Osteoblast (primary cell): ENCODE data around the gene PLXNA4. TPM values are rescaled to one million over a fixed set of nuclear protein-coding genes. Genes with fewer than 3 reads are reported as not detected.

Source experiments
- DNase-seq: peaks from one replicate; pipeline ENCODE4 v3.0.0; 2011; ENCODE audit warnings: low spot score, mixed read lengths; ENCODE audit not compliant: insufficient read length; ENCODE audit errors: missing footprints
- H2AFZ ChIP-seq: 2 replicates; pipeline ENCODE4 v1.6.0; 2011; ENCODE audit warnings: mild to moderate bottlenecking, low read length
- H3K27ac ChIP-seq: 2 replicates; pipeline ENCODE4 v1.5.1; 2011; ENCODE audit warnings: mild to moderate bottlenecking, low read depth, low read length, moderate library complexity
- H3K27me3 ChIP-seq: 2 replicates; pipeline ENCODE4 v1.6.0; 2012; ENCODE audit warnings: mild to moderate bottlenecking, control low read depth, inconsistent platforms, low read length, moderate library complexity; ENCODE audit not compliant: insufficient read depth
- H3K36me3 ChIP-seq: 2 replicates; pipeline ENCODE4 v1.5.1; 2011; ENCODE audit warnings: mild to moderate bottlenecking, low read length, control low read depth, moderate library complexity; ENCODE audit not compliant: insufficient read depth
- H3K4me1 ChIP-seq: 2 replicates; pipeline ENCODE4 v1.5.1; 2011; ENCODE audit warnings: mild to moderate bottlenecking, low read length, control low read depth, moderate library complexity; ENCODE audit not compliant: insufficient read depth
- H3K4me2 ChIP-seq: 2 replicates; pipeline ENCODE4 v1.6.0; 2011; ENCODE audit warnings: mild to moderate bottlenecking, low read length; ENCODE audit not compliant: insufficient read depth
- H3K4me3 ChIP-seq: fragments of 200-600 bp; sonication (generic); 3 replicates; pipeline ENCODE4 v1.5.1; 2012; ENCODE audit warnings: mild to moderate bottlenecking, low read length, inconsistent platforms; ENCODE audit not compliant: insufficient read depth
- H3K79me2 ChIP-seq: 2 replicates; pipeline ENCODE4 v1.6.0; 2012; ENCODE audit warnings: mild to moderate bottlenecking, low read length, control low read depth, inconsistent platforms; ENCODE audit not compliant: insufficient read depth
- H3K9me3 ChIP-seq: 2 replicates; pipeline ENCODE4 v1.5.1; 2011; ENCODE audit warnings: low read depth, low read length, control low read depth
- H4K20me1 ChIP-seq: 2 replicates; pipeline ENCODE4 v1.6.0; 2012; ENCODE audit warnings: mild to moderate bottlenecking, low read length, control low read depth; ENCODE audit not compliant: insufficient read depth
- CTCF ChIP-seq: IDR thresholded peaks from 2 replicates; pipeline ENCODE4 v1.5.1; 2011; ENCODE audit warnings: mild to moderate bottlenecking, low read depth, low read length, moderate library complexity; ENCODE audit errors: extremely low read depth
- total RNA-seq: library from RNA; depleted of rRNA; stranded (reverse); fragments of >200 nt; gene quantifications from 2 replicates; pipeline ENCODE4 v1.2.3, GENCODE V29; 2012

Gene PLXNA4
- total RNA-seq, 1 donor, result 4.3 TPM

- no peak for DNase-seq
- peak; percentile 37 for TF ChIP-seq CTCF
- Histone ChIP-seq H3K4me1 (no peaks in the 10 kb centered on the region), H3K9me3 (no peaks in the 10 kb centered on the region), H3K27me3 (no peaks in the 10 kb centered on the region), H3K4me3 (no peak overlapping the region), H3K4me2 (peak overlapping the region; percentile 20), H3K36me3 (no peaks in the 10 kb centered on the region), H3K79me2 (no peaks in the 10 kb centered on the region), H2AFZ (peak overlapping the region; percentile 52), H3K27ac (no peak overlapping the region), H4K20me1 (no peaks in the 10 kb centered on the region)
Observed at GRCh38 chr7:132557489-132558044, 18.7 kb downstream of the PLXNA4 start.

- DNase-seq, result no peak
- H3K4me2 ChIP-seq, result no peak overlapping the region
- no peaks in the 10 kb centered on the region for H3K36me3 ChIP-seq
- no peaks in the 10 kb centered on the region for H3K79me2 ChIP-seq
- peaks cover 2% of the 10 kb centered on the region for H3K4me1 ChIP-seq
- no peaks in the 10 kb centered on the region for H3K27me3 ChIP-seq
- H2AFZ ChIP-seq, result no peak overlapping the region
- H3K27ac ChIP-seq, result no peak overlapping the region
- H3K9me3 ChIP-seq, result peaks cover 6% of the 10 kb centered on the region
- no peaks in the 10 kb centered on the region for H4K20me1 ChIP-seq
- no peak for TF ChIP-seq CTCF
- H3K4me3 ChIP-seq, result no peak overlapping the region
Observed at GRCh38 chr7:132554446-132554845, 21.8 kb downstream of the PLXNA4 start.

- Histone ChIP-seq H3K4me2 (no peak overlapping the region), H3K27me3 (no peaks in the 10 kb centered on the region), H4K20me1 (no peaks in the 10 kb centered on the region), H3K27ac (no peak overlapping the region), H3K9me3 (peaks cover 6% of the 10 kb centered on the region), H3K4me1 (peaks cover 15% of the 10 kb centered on the region), H3K79me2 (no peaks in the 10 kb centered on the region), H2AFZ (no peak overlapping the region), H3K36me3 (no peaks in the 10 kb centered on the region), H3K4me3 (no peak overlapping the region)
- TF ChIP-seq CTCF, result no peak
- no peak for DNase-seq
Observed at GRCh38 chr7:132553031-132553430, 23.2 kb downstream of the PLXNA4 start.

GRCh38 chr7:132551886-132552285, 24.4 kb downstream of the PLXNA4 start:
- TF ChIP-seq CTCF, result no peak
- DNase-seq, result no peak
- no peak overlapping the region for H2AFZ ChIP-seq

More at GRCh38 chr7:132551886-132552285, 24.4 kb downstream of the PLXNA4 start:
- Histone ChIP-seq H3K79me2 (no peaks in the 10 kb centered on the region), H4K20me1 (no peaks in the 10 kb centered on the region), H3K36me3 (no peaks in the 10 kb centered on the region), H3K27ac (no peak overlapping the region), H3K4me2 (no peak overlapping the region), H3K4me1 (peaks cover 17% of the 10 kb centered on the region), H3K27me3 (no peaks in the 10 kb centered on the region), H3K9me3 (peaks cover 6% of the 10 kb centered on the region), H3K4me3 (no peak overlapping the region)
